ENCODE results near the gene LRRFIP1.

The LRRFIP1 gene

GRCh38 chr2:237715459-237715947 lies 88.1 kb downstream of the LRRFIP1 start:
- TF ChIP-seq SPI1 (IDR thresholded peaks at IDR 0.05; ENCODE audit: borderline replicate concordance, low read depth) (no peak), GABPA (IDR thresholded peaks at IDR 0.05; ENCODE audit: low read depth) (no peak), POLR2AphosphoS5 (IDR thresholded peaks at IDR 0.05; ENCODE audit: low read depth) (no peak), CTCF (IDR thresholded peaks at IDR 0.05; ENCODE audit: insufficient read depth, low read length) (no peak)
- TF ChIP-seq, protein P1, sequence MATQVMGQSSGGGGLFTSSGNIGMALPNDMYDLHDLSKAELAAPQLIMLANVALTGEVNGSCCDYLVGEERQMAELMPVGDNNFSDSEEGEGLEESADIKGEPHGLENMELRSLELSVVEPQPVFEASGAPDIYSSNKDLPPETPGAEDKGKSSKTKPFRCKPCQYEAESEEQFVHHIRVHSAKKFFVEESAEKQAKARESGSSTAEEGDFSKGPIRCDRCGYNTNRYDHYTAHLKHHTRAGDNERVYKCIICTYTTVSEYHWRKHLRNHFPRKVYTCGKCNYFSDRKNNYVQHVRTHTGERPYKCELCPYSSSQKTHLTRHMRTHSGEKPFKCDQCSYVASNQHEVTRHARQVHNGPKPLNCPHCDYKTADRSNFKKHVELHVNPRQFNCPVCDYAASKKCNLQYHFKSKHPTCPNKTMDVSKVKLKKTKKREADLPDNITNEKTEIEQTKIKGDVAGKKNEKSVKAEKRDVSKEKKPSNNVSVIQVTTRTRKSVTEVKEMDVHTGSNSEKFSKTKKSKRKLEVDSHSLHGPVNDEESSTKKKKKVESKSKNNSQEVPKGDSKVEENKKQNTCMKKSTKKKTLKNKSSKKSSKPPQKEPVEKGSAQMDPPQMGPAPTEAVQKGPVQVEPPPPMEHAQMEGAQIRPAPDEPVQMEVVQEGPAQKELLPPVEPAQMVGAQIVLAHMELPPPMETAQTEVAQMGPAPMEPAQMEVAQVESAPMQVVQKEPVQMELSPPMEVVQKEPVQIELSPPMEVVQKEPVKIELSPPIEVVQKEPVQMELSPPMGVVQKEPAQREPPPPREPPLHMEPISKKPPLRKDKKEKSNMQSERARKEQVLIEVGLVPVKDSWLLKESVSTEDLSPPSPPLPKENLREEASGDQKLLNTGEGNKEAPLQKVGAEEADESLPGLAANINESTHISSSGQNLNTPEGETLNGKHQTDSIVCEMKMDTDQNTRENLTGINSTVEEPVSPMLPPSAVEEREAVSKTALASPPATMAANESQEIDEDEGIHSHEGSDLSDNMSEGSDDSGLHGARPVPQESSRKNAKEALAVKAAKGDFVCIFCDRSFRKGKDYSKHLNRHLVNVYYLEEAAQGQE (IDR thresholded peaks at IDR 0.05; ENCODE audit: insufficient replicate concordance, low read depth): no peak
- H3K27me3 ChIP-seq (ENCODE audit: insufficient read depth, poor library complexity, severe bottlenecking): no peaks in the 10 kb centered on the region
- no peak for DNase-seq (ENCODE audit: low read depth in 1 of 2, low spot score in 1 of 2)
- H3K27ac ChIP-seq (replicated peaks): no peak overlapping the region
- no peak overlapping the region for H3K4me3 ChIP-seq (replicated peaks; ENCODE audit: insufficient read depth, low read length)

- DNase-seq (ENCODE audit: low read depth in 1 of 2, low spot score in 1 of 2): no peak
- TF ChIP-seq GABPA (IDR thresholded peaks at IDR 0.05; ENCODE audit: low read depth) (no peak), POLR2AphosphoS5 (IDR thresholded peaks at IDR 0.05; ENCODE audit: low read depth) (no peak), CTCF (IDR thresholded peaks at IDR 0.05; ENCODE audit: insufficient read depth, low read length) (no peak), SPI1 (IDR thresholded peaks at IDR 0.05; ENCODE audit: borderline replicate concordance, low read depth) (no peak)
- TF ChIP-seq, protein P1 (IDR thresholded peaks at IDR 0.05; ENCODE audit: insufficient replicate concordance, low read depth): no peak
- H3K4me3 ChIP-seq (replicated peaks; ENCODE audit: insufficient read depth, low read length): no peak overlapping the region
- H3K27ac ChIP-seq (replicated peaks): no peak overlapping the region
- no peaks in the 10 kb centered on the region for H3K27me3 ChIP-seq (ENCODE audit: insufficient read depth, poor library complexity, severe bottlenecking)
These were observed 88.6 kb downstream of the LRRFIP1 start for GRCh38 chr2:237716011-237716410.

- H3K4me3 ChIP-seq (replicated peaks; ENCODE audit: insufficient read depth, low read length): no peak overlapping the region
- no peak overlapping the region for H3K27ac ChIP-seq (replicated peaks)
- TF ChIP-seq CTCF (IDR thresholded peaks at IDR 0.05; ENCODE audit: insufficient read depth, low read length) (no peak), GABPA (IDR thresholded peaks at IDR 0.05; ENCODE audit: low read depth) (no peak), SPI1 (IDR thresholded peaks at IDR 0.05; ENCODE audit: borderline replicate concordance, low read depth) (no peak), POLR2AphosphoS5 (IDR thresholded peaks at IDR 0.05; ENCODE audit: low read depth) (no peak)
- TF ChIP-seq, protein P1 (IDR thresholded peaks at IDR 0.05; ENCODE audit: insufficient replicate concordance, low read depth): no peak
- no peaks in the 10 kb centered on the region for H3K27me3 ChIP-seq (ENCODE audit: insufficient read depth, poor library complexity, severe bottlenecking)
- DNase-seq (ENCODE audit: low read depth in 1 of 2, low spot score in 1 of 2): no peak
These were observed 90.2 kb downstream of the LRRFIP1 start for GRCh38 chr2:237717366-237718276.
